LNCAP (cell line): ENCODE data around the gene ATP5IF1.

Experiments
- TF ChIP-seq, protein P1 (sequence below): fragments of 450-650 bp; IDR thresholded peaks from 2 replicates; pipeline ENCODE4 v1.5.1; 2017; ENCODE audit warnings: mild to moderate bottlenecking

The ATP5IF1 gene

DNA sequence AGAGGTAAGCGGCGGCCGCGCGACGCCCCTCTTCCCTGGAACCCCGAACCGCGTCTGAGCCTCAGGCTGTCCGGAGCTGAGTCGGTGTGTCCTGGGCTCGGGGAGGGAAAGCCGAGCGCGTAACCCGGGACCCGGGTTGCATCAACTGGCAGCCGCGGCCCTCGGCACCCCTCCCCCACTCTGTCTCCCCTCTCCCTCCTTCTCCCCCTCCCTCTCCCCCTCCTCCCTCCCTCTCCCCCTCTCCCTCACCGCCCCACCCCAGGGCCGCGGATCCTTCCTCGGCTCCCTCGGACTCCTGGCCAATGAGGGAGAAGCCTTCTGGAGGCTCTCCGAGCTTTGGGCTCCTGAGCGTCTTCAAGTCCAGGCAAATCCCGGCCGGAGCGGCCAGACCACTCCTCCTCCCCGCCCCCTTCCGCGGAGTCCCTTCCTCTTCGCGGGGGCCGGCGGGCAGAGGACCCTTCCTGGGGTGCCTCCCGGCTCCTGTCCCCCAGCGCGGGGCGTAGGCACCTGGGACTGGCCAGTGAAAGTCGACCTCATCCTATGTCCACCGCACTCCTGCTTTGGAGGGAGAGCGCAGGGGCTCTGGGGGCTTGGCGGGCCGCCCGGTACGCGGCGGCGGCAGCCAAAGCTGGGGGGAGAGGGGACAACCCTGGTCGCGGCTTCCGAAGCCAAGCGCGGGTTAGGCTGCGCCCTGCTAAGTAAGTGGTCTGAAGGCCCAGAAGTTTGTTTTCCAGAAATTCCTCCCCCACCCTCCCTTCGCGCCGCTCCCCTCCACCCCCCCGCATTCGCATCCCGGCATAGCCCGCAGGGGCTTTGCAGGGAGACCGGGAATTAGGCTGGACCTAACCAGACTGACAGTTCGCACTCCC is 24.2 kb downstream of the ATP5IF1 start:
- TF ChIP-seq, protein P1, sequence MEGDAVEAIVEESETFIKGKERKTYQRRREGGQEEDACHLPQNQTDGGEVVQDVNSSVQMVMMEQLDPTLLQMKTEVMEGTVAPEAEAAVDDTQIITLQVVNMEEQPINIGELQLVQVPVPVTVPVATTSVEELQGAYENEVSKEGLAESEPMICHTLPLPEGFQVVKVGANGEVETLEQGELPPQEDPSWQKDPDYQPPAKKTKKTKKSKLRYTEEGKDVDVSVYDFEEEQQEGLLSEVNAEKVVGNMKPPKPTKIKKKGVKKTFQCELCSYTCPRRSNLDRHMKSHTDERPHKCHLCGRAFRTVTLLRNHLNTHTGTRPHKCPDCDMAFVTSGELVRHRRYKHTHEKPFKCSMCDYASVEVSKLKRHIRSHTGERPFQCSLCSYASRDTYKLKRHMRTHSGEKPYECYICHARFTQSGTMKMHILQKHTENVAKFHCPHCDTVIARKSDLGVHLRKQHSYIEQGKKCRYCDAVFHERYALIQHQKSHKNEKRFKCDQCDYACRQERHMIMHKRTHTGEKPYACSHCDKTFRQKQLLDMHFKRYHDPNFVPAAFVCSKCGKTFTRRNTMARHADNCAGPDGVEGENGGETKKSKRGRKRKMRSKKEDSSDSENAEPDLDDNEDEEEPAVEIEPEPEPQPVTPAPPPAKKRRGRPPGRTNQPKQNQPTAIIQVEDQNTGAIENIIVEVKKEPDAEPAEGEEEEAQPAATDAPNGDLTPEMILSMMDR = no peak

DNA sequence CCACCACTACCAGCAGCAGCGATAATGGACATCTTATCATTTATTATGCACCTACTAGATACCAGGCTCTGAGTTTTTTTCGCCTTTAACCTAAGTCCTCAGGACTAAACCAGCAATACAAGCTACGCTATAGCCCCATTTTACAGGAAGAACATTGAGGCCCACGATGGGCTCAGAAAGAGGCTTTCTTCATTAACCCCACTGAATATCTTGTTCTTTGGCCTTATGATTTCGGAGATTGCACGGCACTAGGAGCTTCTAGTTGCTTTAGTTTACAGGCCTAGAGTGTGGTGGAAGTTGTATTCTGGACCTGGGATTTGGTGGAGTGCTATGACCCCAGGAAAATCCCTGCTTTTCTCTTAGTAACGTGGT is 24.9 kb downstream of the ATP5IF1 start:
- TF ChIP-seq, protein P1 = no peak

- TF ChIP-seq, protein P1 = no peak
These were observed 29.0 kb downstream of the ATP5IF1 start for GRCh38 chr1:28264897-28265296.

DNA sequence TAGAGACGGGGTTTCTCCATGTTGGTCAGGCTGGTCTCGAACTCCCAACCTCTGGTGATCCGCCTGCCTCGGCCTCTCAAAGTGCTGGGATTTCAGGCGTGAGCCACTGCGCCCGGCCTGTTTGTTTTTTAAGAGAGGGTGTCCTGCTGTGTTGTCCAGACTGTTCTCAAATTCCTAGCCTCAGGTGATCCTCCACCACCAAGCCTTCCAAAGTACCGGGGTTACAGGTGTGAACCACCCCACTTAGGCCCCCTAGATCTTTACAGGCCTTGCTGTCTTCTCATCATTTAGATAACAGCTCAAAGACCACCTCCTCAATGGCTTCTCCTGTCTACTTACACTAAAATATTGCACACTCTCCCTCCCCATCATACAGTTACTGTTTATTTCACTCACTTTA is 29.7 kb downstream of the ATP5IF1 start:
- TF ChIP-seq, protein P1 = no peak

- TF ChIP-seq, protein P1 = no peak
These were observed 31.0 kb downstream of the ATP5IF1 start for GRCh38 chr1:28266920-28267322.

DNA sequence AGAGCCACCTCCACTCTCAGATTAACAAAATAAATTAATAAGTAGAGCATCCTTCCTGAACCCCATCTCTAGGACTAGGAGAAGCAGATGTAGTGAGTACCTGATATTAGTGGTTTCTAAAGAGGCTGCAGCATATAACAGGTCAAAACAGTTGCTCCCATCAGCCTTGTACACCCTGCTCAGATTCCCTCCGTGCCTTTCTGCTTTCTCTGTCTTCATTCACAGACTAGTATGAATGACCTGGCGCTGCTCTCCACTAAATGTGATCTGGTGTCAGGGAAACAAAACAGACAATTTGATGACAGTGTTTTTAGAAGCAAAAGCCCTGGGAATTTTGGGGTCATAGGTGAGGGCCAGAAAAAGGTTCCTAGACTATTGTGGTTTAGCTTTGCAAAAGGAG is 31.7 kb downstream of the ATP5IF1 start:
- TF ChIP-seq, protein P1 = no peak

DNA sequence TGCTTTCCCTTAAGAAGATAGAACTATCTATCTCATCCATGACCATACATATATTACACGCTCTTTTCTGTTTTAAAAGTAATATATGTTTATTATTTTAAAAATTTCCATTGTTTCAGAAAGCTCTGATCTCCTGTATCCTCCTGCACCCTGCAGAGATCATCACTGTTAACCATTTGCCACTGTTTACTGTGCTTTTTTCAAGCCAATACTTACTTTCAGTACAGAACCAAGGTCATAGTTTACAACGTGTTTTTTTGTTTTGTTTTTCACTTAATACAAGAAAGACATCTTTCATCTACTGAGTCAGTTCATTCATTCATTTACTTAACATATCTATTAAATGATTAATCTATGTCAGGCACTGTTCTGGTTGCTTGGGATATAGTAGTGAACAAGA is 33.6 kb downstream of the ATP5IF1 start:
- TF ChIP-seq, protein P1 = no peak
